Chondrocyte (in vitro differentiated cells): Measurements from ENCODE around the gene PAN2. TPM values are rescaled to one million over a fixed set of nuclear protein-coding genes. Genes with fewer than 3 reads are reported as not detected.
"Not testable (repeated sequence)": the region's sequence is repeated elsewhere in the genome, so short reads cannot be mapped to it uniquely, and the experiment has no call there.

ENCODE experiments used
- DNase-seq: peaks from one replicate; pipeline ENCODE4 v3.0.0; 2021; ENCODE audit warnings: mixed read lengths, low spot score
- H3K27ac Mint-ChIP-seq: one replicate; pipeline ENCODE4 v1.8.0; 2021; ENCODE audit warnings: mild to moderate bottlenecking, moderate library complexity, mixed read lengths; ENCODE audit not compliant: unreplicated experiment
- H3K27me3 Mint-ChIP-seq: 2 replicates; pipeline ENCODE4 v1.8.0; 2021; ENCODE audit warnings: low read depth, mixed read lengths
- H3K36me3 Mint-ChIP-seq: 2 replicates; pipeline ENCODE4 v1.8.0; 2021; ENCODE audit warnings: low read depth, mixed read lengths
- H3K4me1 Mint-ChIP-seq: 2 replicates; pipeline ENCODE4 v1.8.0; 2021; ENCODE audit warnings: low read depth, mild to moderate bottlenecking, mixed read lengths
- H3K4me3 Mint-ChIP-seq: one replicate; pipeline ENCODE4 v1.8.0; 2021; ENCODE audit warnings: mild to moderate bottlenecking, moderate library complexity, mixed read lengths; ENCODE audit not compliant: unreplicated experiment
- H3K9me3 Mint-ChIP-seq: 2 replicates; pipeline ENCODE4 v1.8.0; 2021; ENCODE audit warnings: low read depth, mixed read lengths
- CTCF ChIP-seq: fragments of 200-600 bp; sonication (generic); IDR thresholded peaks from 2 replicates; pipeline ENCODE4 v1.5.0; 2021; ENCODE audit warnings: antibody characterized with exemption, mild to moderate bottlenecking, moderate library complexity
- total RNA-seq: library from RNA; stranded (reverse); gene quantifications from 3 replicates; pipeline ENCODE4 v1.2.1, GENCODE V29; 2021

Gene PAN2
- total RNA-seq, 1 donor from 2014 or later: 27.6 TPM

GRCh38 chr12:56336361-56337167 is 2.8 kb upstream of the PAN2 start:
- Mint-ChIP-seq H3K4me1 (peaks cover 23% of the 10 kb centered on the region), H3K27ac (peak overlapping the region; percentile 1), H3K4me3 (no peak overlapping the region), H3K36me3 (peaks cover 3% of the 10 kb centered on the region), H3K9me3 (no peaks in the 10 kb centered on the region), H3K27me3 (no peaks in the 10 kb centered on the region)
- no peak for TF ChIP-seq CTCF
- DNase-seq: no peak

GRCh38 chr12:56335527-56335926 is 1.7 kb upstream of the PAN2 start:
- peaks cover 23% of the 10 kb centered on the region for H3K4me1 Mint-ChIP-seq
- not testable (repeated sequence) for DNase-seq, H3K27ac Mint-ChIP-seq, H3K27me3 Mint-ChIP-seq, H3K4me3 Mint-ChIP-seq, H3K36me3 Mint-ChIP-seq, H3K9me3 Mint-ChIP-seq

GRCh38 chr12:56334490-56334793 is 642 bp upstream of the PAN2 start:
- peak; percentile 48 for TF ChIP-seq CTCF
- Mint-ChIP-seq H3K4me3 (peak overlapping the region; percentile 89), H3K27me3 (no peaks in the 10 kb centered on the region), H3K4me1 (peaks cover 23% of the 10 kb centered on the region), H3K9me3 (no peaks in the 10 kb centered on the region), H3K36me3 (no peaks in the 10 kb centered on the region), H3K27ac (peak overlapping the region; percentile 96)
- DNase-seq: no peak

GRCh38 chr12:56333197-56333678 is 562 bp downstream of the PAN2 start:
- H3K4me1 Mint-ChIP-seq: peaks cover 23% of the 10 kb centered on the region
- DNase-seq: no peak

GRCh38 chr12:56332512-56333196 is 1.1 kb downstream of the PAN2 start:
- Mint-ChIP-seq H3K27me3 (no peaks in the 10 kb centered on the region), H3K27ac (peak overlapping the region; percentile 23), H3K36me3 (no peaks in the 10 kb centered on the region), H3K4me3 (peak overlapping the region; percentile 89), H3K9me3 (no peaks in the 10 kb centered on the region), H3K4me1 (peaks cover 23% of the 10 kb centered on the region)
- no peak for TF ChIP-seq CTCF
- no peak for DNase-seq

More at GRCh38 chr12:56333197-56333678, 562 bp downstream of the PAN2 start:
- Mint-ChIP-seq H3K27me3 (no peaks in the 10 kb centered on the region), H3K4me3 (peak overlapping the region; percentile 89), H3K36me3 (no peaks in the 10 kb centered on the region), H3K27ac (peak overlapping the region; percentile 96), H3K9me3 (no peaks in the 10 kb centered on the region)
- no peak for TF ChIP-seq CTCF
